Neural cell (in vitro differentiated cells): Measurements from ENCODE around the gene CACNA1S. TPM values are rescaled to one million over a fixed set of nuclear protein-coding genes. Genes with fewer than 3 reads are reported as not detected.

Experiments used
- H2AFZ ChIP-seq: fragments of 200-600, 300-800 bp; sonication (generic), shearing (Covaris generic); 2 replicates; pipeline ENCODE4 v1.6.0; 2014; ENCODE audit warnings: low read depth, mild to moderate bottlenecking, antibody characterized with exemption, low read length, moderate library complexity
- H3F3A ChIP-seq: fragments of 200-600 bp; shearing (Covaris generic); 2 replicates; pipeline ENCODE4 v1.6.1; 2016; ENCODE audit warnings: mild to moderate bottlenecking, moderate library complexity, mixed read lengths, antibody characterized with exemption, low read length; ENCODE audit not compliant: insufficient read depth, poor library complexity, severe bottlenecking
- H3K27ac ChIP-seq: fragments of 200-600, 300-800 bp; sonication (generic), shearing (Covaris generic); 2 replicates; pipeline ENCODE4 v1.5.1; 2014; ENCODE audit warnings: mild to moderate bottlenecking, low read length, moderate library complexity
- H3K27me3 ChIP-seq: fragments of 300-800, 200-600 bp; sonication (generic), shearing (Covaris generic); 2 replicates; pipeline ENCODE4 v1.6.0; 2014; ENCODE audit warnings: mild to moderate bottlenecking, low read depth, low read length, moderate library complexity; ENCODE audit not compliant: insufficient read depth
- H3K36me3 ChIP-seq: fragments of 300-800, 200-600 bp; sonication (generic), shearing (Covaris generic); 2 replicates; pipeline ENCODE4 v1.5.1; 2014; ENCODE audit warnings: mild to moderate bottlenecking, antibody characterized with exemption, low read length, moderate library complexity; ENCODE audit not compliant: insufficient read depth
- H3K4me2 ChIP-seq: fragments of 300-800, 200-600 bp; sonication (generic), shearing (Covaris generic); 2 replicates; pipeline ENCODE4 v1.6.0; 2014; ENCODE audit warnings: mild to moderate bottlenecking, low read length
- H3K4me3 ChIP-seq: fragments of 300-800, 200-600 bp; sonication (generic), shearing (Covaris generic); 2 replicates; pipeline ENCODE4 v1.5.1; 2014; ENCODE audit warnings: mild to moderate bottlenecking, low read length, moderate library complexity
- H3K79me2 ChIP-seq: fragments of 200-600 bp; shearing (Covaris generic); replicated peaks from 2 replicates; pipeline ENCODE4 v1.6.0; 2014; ENCODE audit warnings: mild to moderate bottlenecking, low read length, moderate library complexity; ENCODE audit not compliant: insufficient read depth
- H3K9ac ChIP-seq: fragments of 300-800, 200-600 bp; sonication (generic), shearing (Covaris generic); 2 replicates; pipeline ENCODE4 v1.6.1; 2016; ENCODE audit warnings: mild to moderate bottlenecking, low read length, mixed read lengths
- H3K9me2 ChIP-seq: fragments of 200-600 bp; shearing (Covaris generic); 2 replicates; pipeline ENCODE4 v1.6.1; 2016; ENCODE audit warnings: mild to moderate bottlenecking, low read length, mixed read lengths; ENCODE audit not compliant: insufficient read depth
- H3K9me3 ChIP-seq: fragments of 200-600, 300-800 bp; sonication (generic), shearing (Covaris generic); 2 replicates; pipeline ENCODE4 v1.6.1; 2016; ENCODE audit warnings: mild to moderate bottlenecking, mixed run types, low read length, moderate library complexity, mixed read lengths
- H4K20me1 ChIP-seq: fragments of 200-600 bp; shearing (Covaris generic); 2 replicates; pipeline ENCODE4 v1.6.1; 2016; ENCODE audit warnings: mild to moderate bottlenecking, mixed run types; ENCODE audit not compliant: insufficient read depth
- EP300 ChIP-seq: fragments of 450-650 bp; conservative IDR thresholded peaks from 2 replicates; pipeline ENCODE4 v1.6.1; 2014; ENCODE audit warnings: antibody characterized with exemption, mild to moderate bottlenecking, moderate library complexity; ENCODE audit not compliant: poor library complexity, severe bottlenecking
- EZH2 ChIP-seq: fragments of 200-600, 300-800 bp; shearing (Covaris generic), sonication (generic); IDR thresholded peaks from 2 replicates; pipeline ENCODE4 v1.6.1; 2014; ENCODE audit warnings: antibody characterized with exemption, low read length, borderline replicate concordance, mild to moderate bottlenecking; ENCODE audit not compliant: insufficient read depth, poor library complexity, severe bottlenecking
- MXI1 ChIP-seq: fragments of 450-650 bp; conservative IDR thresholded peaks from 2 replicates; pipeline ENCODE4 v1.6.1; 2014; ENCODE audit warnings: antibody characterized with exemption, mild to moderate bottlenecking; ENCODE audit not compliant: poor library complexity, severe bottlenecking
- POLR2AphosphoS5 ChIP-seq: IDR thresholded peaks from 2 replicates; pipeline ENCODE4 v1.6.1; 2012
- RAD21 ChIP-seq: fragments of 450-650 bp; conservative IDR thresholded peaks from 2 replicates; pipeline ENCODE4 v1.6.1; 2014; ENCODE audit warnings: antibody characterized with exemption, mild to moderate bottlenecking, moderate library complexity
- SMC3 ChIP-seq: fragments of 450-650 bp; conservative IDR thresholded peaks from 2 replicates; pipeline ENCODE4 v1.6.1; 2014; ENCODE audit warnings: antibody characterized with exemption, mild to moderate bottlenecking, moderate library complexity; ENCODE audit not compliant: poor library complexity
- TAF1 ChIP-seq: IDR thresholded peaks from 2 replicates; pipeline ENCODE4 v1.6.1; 2012; ENCODE audit warnings: low read depth
- polyA plus RNA-seq: library from polyadenylated mRNA; depleted of rRNA; stranded (reverse); fragments of >200 nt; gene quantifications from 2 replicates; pipeline ENCODE4 v1.2.3, GENCODE V29; 2014
- TF ChIP-seq, protein P1 (sequence below): IDR thresholded peaks from 2 replicates; pipeline ENCODE4 v1.6.1; 2012; ENCODE audit warnings: borderline replicate concordance
- TF ChIP-seq, protein P2 (sequence below): fragments of 450-650 bp; IDR thresholded peaks from 2 replicates; pipeline ENCODE4 v1.5.1; 2014; ENCODE audit warnings: antibody characterized with exemption, mild to moderate bottlenecking, moderate library complexity; ENCODE audit not compliant: poor library complexity, severe bottlenecking

Gene CACNA1S
- polyA plus RNA-seq, 1 donor from 2014 or later = 0.05 TPM

DNA sequence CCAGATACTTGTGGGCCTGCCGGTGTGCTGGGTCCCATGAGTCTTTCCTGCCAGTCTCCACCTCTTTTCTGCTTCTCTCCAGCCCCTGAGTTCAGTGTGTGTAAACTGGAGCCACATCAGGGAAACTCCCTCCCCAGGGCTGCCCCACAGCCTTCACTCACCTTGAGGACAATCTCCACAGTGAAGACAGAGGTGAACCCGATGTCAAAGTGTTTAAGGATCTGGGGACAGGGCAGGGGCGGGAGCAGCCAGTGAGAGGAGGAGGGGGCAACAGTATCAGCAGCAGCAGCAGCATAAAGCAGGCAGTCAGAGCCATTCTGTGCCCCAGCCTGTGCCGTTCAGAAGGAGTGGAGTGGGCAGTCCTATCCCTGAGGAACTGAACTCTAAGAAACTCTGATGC is 43.2 kb downstream of the CACNA1S start:
- Histone ChIP-seq H3K4me3 (no peak overlapping the region), H3K27me3 (no peaks in the 10 kb centered on the region), H3K27ac (no peak overlapping the region), H3K9me2 (no peaks in the 10 kb centered on the region), H2AFZ (no peak overlapping the region), H4K20me1 (no peaks in the 10 kb centered on the region), H3K79me2 (no peaks in the 10 kb centered on the region), H3K9me3 (no peaks in the 10 kb centered on the region), H3F3A (no peaks in the 10 kb centered on the region), H3K9ac (no peak overlapping the region), H3K4me2 (no peak overlapping the region), H3K36me3 (no peaks in the 10 kb centered on the region)
- no peak for TF ChIP-seq MXI1
- TF ChIP-seq POLR2AphosphoS5 = no peak
- TF ChIP-seq, protein P1, sequence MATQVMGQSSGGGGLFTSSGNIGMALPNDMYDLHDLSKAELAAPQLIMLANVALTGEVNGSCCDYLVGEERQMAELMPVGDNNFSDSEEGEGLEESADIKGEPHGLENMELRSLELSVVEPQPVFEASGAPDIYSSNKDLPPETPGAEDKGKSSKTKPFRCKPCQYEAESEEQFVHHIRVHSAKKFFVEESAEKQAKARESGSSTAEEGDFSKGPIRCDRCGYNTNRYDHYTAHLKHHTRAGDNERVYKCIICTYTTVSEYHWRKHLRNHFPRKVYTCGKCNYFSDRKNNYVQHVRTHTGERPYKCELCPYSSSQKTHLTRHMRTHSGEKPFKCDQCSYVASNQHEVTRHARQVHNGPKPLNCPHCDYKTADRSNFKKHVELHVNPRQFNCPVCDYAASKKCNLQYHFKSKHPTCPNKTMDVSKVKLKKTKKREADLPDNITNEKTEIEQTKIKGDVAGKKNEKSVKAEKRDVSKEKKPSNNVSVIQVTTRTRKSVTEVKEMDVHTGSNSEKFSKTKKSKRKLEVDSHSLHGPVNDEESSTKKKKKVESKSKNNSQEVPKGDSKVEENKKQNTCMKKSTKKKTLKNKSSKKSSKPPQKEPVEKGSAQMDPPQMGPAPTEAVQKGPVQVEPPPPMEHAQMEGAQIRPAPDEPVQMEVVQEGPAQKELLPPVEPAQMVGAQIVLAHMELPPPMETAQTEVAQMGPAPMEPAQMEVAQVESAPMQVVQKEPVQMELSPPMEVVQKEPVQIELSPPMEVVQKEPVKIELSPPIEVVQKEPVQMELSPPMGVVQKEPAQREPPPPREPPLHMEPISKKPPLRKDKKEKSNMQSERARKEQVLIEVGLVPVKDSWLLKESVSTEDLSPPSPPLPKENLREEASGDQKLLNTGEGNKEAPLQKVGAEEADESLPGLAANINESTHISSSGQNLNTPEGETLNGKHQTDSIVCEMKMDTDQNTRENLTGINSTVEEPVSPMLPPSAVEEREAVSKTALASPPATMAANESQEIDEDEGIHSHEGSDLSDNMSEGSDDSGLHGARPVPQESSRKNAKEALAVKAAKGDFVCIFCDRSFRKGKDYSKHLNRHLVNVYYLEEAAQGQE = no peak
- no peak for TF ChIP-seq EP300
- no peak for TF ChIP-seq RAD21
- TF ChIP-seq TAF1 = no peak
- TF ChIP-seq, protein P2, sequence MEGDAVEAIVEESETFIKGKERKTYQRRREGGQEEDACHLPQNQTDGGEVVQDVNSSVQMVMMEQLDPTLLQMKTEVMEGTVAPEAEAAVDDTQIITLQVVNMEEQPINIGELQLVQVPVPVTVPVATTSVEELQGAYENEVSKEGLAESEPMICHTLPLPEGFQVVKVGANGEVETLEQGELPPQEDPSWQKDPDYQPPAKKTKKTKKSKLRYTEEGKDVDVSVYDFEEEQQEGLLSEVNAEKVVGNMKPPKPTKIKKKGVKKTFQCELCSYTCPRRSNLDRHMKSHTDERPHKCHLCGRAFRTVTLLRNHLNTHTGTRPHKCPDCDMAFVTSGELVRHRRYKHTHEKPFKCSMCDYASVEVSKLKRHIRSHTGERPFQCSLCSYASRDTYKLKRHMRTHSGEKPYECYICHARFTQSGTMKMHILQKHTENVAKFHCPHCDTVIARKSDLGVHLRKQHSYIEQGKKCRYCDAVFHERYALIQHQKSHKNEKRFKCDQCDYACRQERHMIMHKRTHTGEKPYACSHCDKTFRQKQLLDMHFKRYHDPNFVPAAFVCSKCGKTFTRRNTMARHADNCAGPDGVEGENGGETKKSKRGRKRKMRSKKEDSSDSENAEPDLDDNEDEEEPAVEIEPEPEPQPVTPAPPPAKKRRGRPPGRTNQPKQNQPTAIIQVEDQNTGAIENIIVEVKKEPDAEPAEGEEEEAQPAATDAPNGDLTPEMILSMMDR = no peak
- TF ChIP-seq EZH2 = no peak
- TF ChIP-seq SMC3 = no peak

DNA sequence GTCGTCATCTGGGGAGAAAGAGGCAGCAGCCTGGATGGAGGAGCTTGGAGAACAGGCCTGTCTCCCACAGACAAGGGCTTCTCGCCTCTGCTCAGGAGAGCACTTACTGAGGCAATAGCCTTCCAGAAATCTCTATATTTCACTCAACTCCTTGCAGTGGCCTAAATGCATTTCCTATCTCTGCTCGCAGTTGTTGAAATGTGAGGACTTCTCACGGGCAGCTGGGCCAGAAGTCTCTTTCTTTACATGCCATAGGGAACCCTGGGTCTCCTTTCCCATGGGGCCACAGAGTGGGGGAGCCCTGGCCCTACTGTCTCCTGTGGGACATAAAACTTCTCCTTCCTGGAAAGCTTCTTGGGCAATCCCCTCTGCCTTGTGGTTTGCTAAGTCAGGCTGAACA is 45.2 kb downstream of the CACNA1S start:
- Histone ChIP-seq H3K4me3 (no peak overlapping the region), H2AFZ (no peak overlapping the region), H3K9me2 (no peaks in the 10 kb centered on the region), H3F3A (no peaks in the 10 kb centered on the region), H3K9ac (no peak overlapping the region), H3K9me3 (no peaks in the 10 kb centered on the region), H3K27ac (no peak overlapping the region), H3K79me2 (no peaks in the 10 kb centered on the region), H3K27me3 (no peaks in the 10 kb centered on the region), H3K36me3 (no peaks in the 10 kb centered on the region), H4K20me1 (no peaks in the 10 kb centered on the region), H3K4me2 (no peak overlapping the region)
- TF ChIP-seq EZH2 = no peak
- no peak for TF ChIP-seq RAD21
- no peak for TF ChIP-seq POLR2AphosphoS5
- TF ChIP-seq SMC3 = no peak
- TF ChIP-seq, protein P2 = no peak
- TF ChIP-seq EP300 = no peak
- TF ChIP-seq, protein P1 = no peak
- TF ChIP-seq TAF1 = no peak
- TF ChIP-seq MXI1 = no peak
